K562 (cell line): ENCODE results near the gene GPR137C. TPM values are rescaled to one million over a fixed set of nuclear protein-coding genes. Genes with fewer than 3 reads are reported as not detected.

Experiments used
- ATAC-seq: fragments of 200-7000 bp; cut with Tn5 transposase; 3 replicates; pipeline ENCODE4 v1.9.1; 2020; ENCODE audit warnings: moderate library complexity
- BruUV-seq: library from RNA; stranded (reverse); fragments of 400-500 nt; replicated peaks from 2 replicates; lab custom pipeline; 2021; lab: Mats Ljungman, UMichigan
- CTCF ChIA-PET: fragments of 300-600 bp; formaldehyde crosslinking; extraction: SDS; loops from one replicate; lab custom pipeline; 2021; ENCODE audit warnings: low intra/inter-chr PET ratio; lab: Yijun Ruan, JAX
- POLR2A ChIA-PET: fragments of 300-600, 350-650 bp; sonication (Branson Sonifier 250); formaldehyde crosslinking; extraction: SDS; loops from one replicate; lab custom pipeline; 2021; ENCODE audit warnings: antibody characterized with exemption, inconsistent platforms; lab: Yijun Ruan, JAX
- DNase-seq, 4 experiments: peaks; one replicate each; pipeline versions ENCODE4 v3.0.0 to v3.0.0-alpha.2; 2011 to 2018; ENCODE audit warnings: low spot score in 3 of 4, mixed read lengths in 3 of 4; ENCODE audit errors: extremely low read depth in 1 of 4
- FAIRE-seq: peaks from 2 replicates; lab custom pipeline; 2011; peaks lifted over from hg19 to GRCh38; lab: Jason Lieb, UNC
- H2AFZ ChIP-seq: 2 replicates; pipeline ENCODE4 v1.6.0; 2011; ENCODE audit warnings: low read depth, low read length, control low read depth, inconsistent platforms
- H3K27ac ChIP-seq: fragments of 200-600 bp; 3 replicates; pipeline ENCODE4 v1.8.0; 2011; ENCODE audit warnings: low read depth, mild to moderate bottlenecking, control low read depth, inconsistent platforms, low read length, moderate library complexity, mixed read lengths; ENCODE audit errors: extremely low read depth
- H3K27me3 ChIP-seq, 2 experiments: fragments of 300-600 bp in 1 of 2; 2 replicates in 1 of 2; 3 replicates in 1 of 2; pipeline versions ENCODE4 v1.6.0 to v1.8.0; 2011; ENCODE audit warnings: inconsistent platforms in 2 of 2, low read length in 2 of 2, mild to moderate bottlenecking in 1 of 2, mixed read lengths in 1 of 2, moderate library complexity in 1 of 2; ENCODE audit not compliant: control insufficient read depth in 2 of 2, insufficient read depth in 2 of 2
- H3K36me3 ChIP-seq: fragments of 300-600 bp; 3 replicates; pipeline ENCODE4 v1.8.0; 2011; ENCODE audit warnings: mild to moderate bottlenecking, low read length, inconsistent platforms; ENCODE audit not compliant: control insufficient read depth, insufficient read depth
- H3K4me1 ChIP-seq, 2 experiments: fragments of 200-600 bp in 1 of 2; replicated peaks in 1 of 2; 2 replicates in 1 of 2; 3 replicates in 1 of 2; pipeline versions ENCODE4 v1.5.1 to v1.8.0; 2011; ENCODE audit warnings: inconsistent platforms in 2 of 2, low read length in 2 of 2, mild to moderate bottlenecking in 1 of 2, mixed read lengths in 1 of 2, moderate library complexity in 1 of 2; ENCODE audit not compliant: control insufficient read depth in 2 of 2, insufficient read depth in 2 of 2
- H3K4me2 ChIP-seq: 2 replicates; pipeline ENCODE4 v1.6.1; 2011; ENCODE audit warnings: low read length, control low read depth, inconsistent platforms, mixed read lengths; ENCODE audit not compliant: insufficient read depth
- H3K4me3 ChIP-seq: fragments of 200-600 bp; sonication (generic), shearing (Covaris generic); 2 replicates; pipeline ENCODE4 v1.5.1; 2016; ENCODE audit warnings: control low read depth, inconsistent platforms
- H3K79me2 ChIP-seq: fragments of 200-600 bp; 3 replicates; pipeline ENCODE4 v1.8.0; 2011; ENCODE audit warnings: low read length, inconsistent platforms; ENCODE audit not compliant: control insufficient read depth, insufficient read depth
- H3K9ac ChIP-seq, 2 experiments: 2 replicates each; pipeline versions ENCODE4 v1.6.0 to v1.6.1; 2011; ENCODE audit warnings: low read depth in 2 of 2, low read length in 2 of 2, control low read depth in 1 of 2, inconsistent platforms in 1 of 2, mild to moderate bottlenecking in 1 of 2, mixed read lengths in 1 of 2; ENCODE audit not compliant: insufficient read depth in 1 of 2
- H3K9me1 ChIP-seq: one replicate; pipeline ENCODE4 v1.6.0; 2011; ENCODE audit warnings: inconsistent platforms, mild to moderate bottlenecking, low read length, moderate library complexity; ENCODE audit not compliant: control insufficient read depth, insufficient read depth
- H3K9me3 ChIP-seq: replicated peaks from 2 replicates; pipeline ENCODE4 v1.5.1; 2011; ENCODE audit warnings: low read depth, low read length, inconsistent platforms; ENCODE audit not compliant: control insufficient read depth, insufficient read depth
- H4K20me1 ChIP-seq: replicated peaks from 2 replicates; pipeline ENCODE4 v1.6.1; 2011; ENCODE audit warnings: low read length, inconsistent platforms, mixed read lengths; ENCODE audit not compliant: control insufficient read depth, insufficient read depth
- ASH1L ChIP-seq: fragments of 450-650 bp; IDR thresholded peaks from 2 replicates; pipeline ENCODE4 v1.6.1; 2018; ENCODE audit warnings: borderline replicate concordance, mild to moderate bottlenecking, low read depth; ENCODE audit not compliant: partially characterized antibody
- CEBPG ChIP-seq, 3 experiments: fragments of 200-800 bp in 1 of 3; sonication (Bioruptor generic) in 1 of 3; sonication (generic) in 1 of 3; formaldehyde crosslinking in 1 of 3; IDR thresholded peaks in 2 of 3; conservative IDR thresholded peaks in 1 of 3; 2 replicates each; pipeline versions ENCODE4 v1.6.1 to v1.8.0; 2016 to 2022; ENCODE audit warnings: missing compliant biosample characterization in 2 of 3, missing genetic modification characterization in 2 of 3, mild to moderate bottlenecking in 1 of 3, missing genetic modification reagents in 1 of 3
- HOXB6 ChIP-seq: fragments of 250-450 bp; sonication (Bioruptor Pico); IDR thresholded peaks from 2 replicates; pipeline ENCODE4 v1.5.1; 2022; ENCODE audit warnings: mild to moderate bottlenecking, borderline replicate concordance
- PTBP1 ChIP-seq: fragments of 200-400 bp; formaldehyde crosslinking; IDR thresholded peaks from 2 replicates; pipeline ENCODE4 v1.6.1; 2017; ENCODE audit warnings: low read depth, low read length
- SNIP1 ChIP-seq: fragments of 450-650 bp; IDR thresholded peaks from 2 replicates; pipeline ENCODE4 v1.7.1; 2017; ENCODE audit warnings: low read depth, mild to moderate bottlenecking
- ZBTB11 ChIP-seq, 3 experiments: fragments of 200-800 bp in 1 of 3; fragments of 250-450 bp in 1 of 3; fragments of 450-650 bp in 1 of 3; sonication (Bioruptor Pico) in 1 of 3; sonication (Bioruptor generic) in 1 of 3; formaldehyde crosslinking in 1 of 3; IDR thresholded peaks; 2 replicates each; pipeline versions ENCODE4 v1.6.1 to v1.8.0; 2016 to 2022; ENCODE audit warnings: mild to moderate bottlenecking in 2 of 3, missing genetic modification characterization in 2 of 3, missing compliant biosample characterization in 1 of 3, moderate library complexity in 1 of 3
- ZNF316 ChIP-seq: fragments of 450-650 bp; IDR thresholded peaks from 2 replicates; pipeline ENCODE4 v1.6.1; 2016
- ZNF583 ChIP-seq: fragments of 250-450 bp; sonication (Bioruptor Pico); IDR thresholded peaks from 2 replicates; pipeline ENCODE4 v1.4.0; 2020
- WGBS: fragments of 100-300 bp; shearing (Covaris generic); methylation state at CpG from one replicate; pipeline ENCODE4 v1.1.6; 2016; ENCODE audit warnings: low coverage, mixed read lengths; ENCODE audit not compliant: insufficient coverage; ENCODE audit errors: missing lambda C conversion rate; 5-methylcytosine and 5-hydroxymethylcytosine counted together
- in situ Hi-C: fragments of 300-500 bp; cut with MboI; formaldehyde crosslinking; loops from 4 replicates; pipeline ENCODE4 v1.15.0; 2018; ENCODE audit warnings: inconsistent platforms, mixed read lengths
- intact Hi-C: fragments of 100-400 bp; cut with micrococcal nuclease; formaldehyde crosslinking; loops from 2 replicates; pipeline ENCODE4 v1.14.2; 2022
- polyA plus RNA-seq, 8 experiments: library from polyadenylated mRNA; depleted of rRNA in 4 of 8; stranded (reverse) in 5 of 8; unstranded in 3 of 8; fragments of >200 nt; fragmentation: Nextera tagmentation in 2 of 8; fragmentation: Illumina TruSeq in 1 of 8; extraction: Ambion mirVana in 2 of 8; extraction: Trizol in 1 of 8; gene quantifications; 2 replicates each; pipeline versions ENCODE4 v1.2.1 to v1.2.3, GENCODE V29; 2011 to 2014; ENCODE audit warnings: inconsistent platforms in 1 of 8, missing spikeins in 1 of 8
- total RNA-seq, 7 experiments: library from RNA; depleted of rRNA in 6 of 7; stranded (reverse); fragments of >200 nt in 6 of 7; fragmentation: Illumina TruSeq in 2 of 7; extraction: Trizol in 2 of 7; gene quantifications; 2 replicates each; pipeline versions ENCODE4 v1.2.1 to v1.2.3, GENCODE V29; 2011 to 2021; ENCODE audit warnings: low replicate concordance in 1 of 7
- TF ChIP-seq, protein P1 (sequence below): fragments of 450-650 bp; IDR thresholded peaks from 2 replicates; pipeline ENCODE4 v1.6.1; 2014; ENCODE audit warnings: low read depth, mild to moderate bottlenecking, moderate library complexity, borderline replicate concordance
- TF ChIP-seq, protein P2 (sequence below): fragments of 250-450 bp; sonication (Bioruptor Pico); IDR thresholded peaks from 2 replicates; pipeline ENCODE4 v1.8.0; 2022; ENCODE audit warnings: moderate library complexity, mild to moderate bottlenecking, inconsistent platforms
- TF ChIP-seq, protein P3 (sequence below): fragments of 250-450 bp; sonication (Bioruptor Pico); IDR thresholded peaks from 2 replicates; pipeline ENCODE4 v1.4.0; 2020; ENCODE audit warnings: mild to moderate bottlenecking, moderate library complexity, borderline replicate concordance

The GPR137C gene
- total and polyA plus RNA-seq, 9 of the 15 experiments (the other 6 are each of a cell fraction or from before 2014, with no cell fraction given), result 0.03 to 0.31 (median 0.06) TPM; not detected in 4

GRCh38 chr14:52522033-52522432, 30.6 kb upstream of the GPR137C start:
- DNase-seq (no peak), FAIRE-seq (no peak), ATAC-seq (no peak)
- BruUV-seq, result no TSS peak
- Histone ChIP-seq H2AFZ (no peak overlapping the region), H3K4me1 (no peaks in the 10 kb centered on the region), H3K4me3 (no peak overlapping the region), H3K36me3 (no peaks in the 10 kb centered on the region; the same call in 2 of the 3 replicates), H4K20me1 (no peaks in the 10 kb centered on the region), H3K27ac (no peak overlapping the region), H3K4me2 (no peak overlapping the region), H3K9ac (no peak overlapping the region), H3K27me3 (no peaks in the 10 kb centered on the region), H3K79me2 (no peaks in the 10 kb centered on the region), H3K9me3 (no peaks in the 10 kb centered on the region), H3K9me1 (no peaks in the 10 kb centered on the region)
- POLR2A ChIA-PET, result no interaction called here
- intact Hi-C loops, result no loop called here
- in situ Hi-C loops, result no loop called here
- TF ChIP-seq ZBTB11 (CRISPR knock-in tag; IDR thresholded peaks at IDR 0.05), result no peak
- no peak for TF ChIP-seq PTBP1
- TF ChIP-seq, protein P1, sequence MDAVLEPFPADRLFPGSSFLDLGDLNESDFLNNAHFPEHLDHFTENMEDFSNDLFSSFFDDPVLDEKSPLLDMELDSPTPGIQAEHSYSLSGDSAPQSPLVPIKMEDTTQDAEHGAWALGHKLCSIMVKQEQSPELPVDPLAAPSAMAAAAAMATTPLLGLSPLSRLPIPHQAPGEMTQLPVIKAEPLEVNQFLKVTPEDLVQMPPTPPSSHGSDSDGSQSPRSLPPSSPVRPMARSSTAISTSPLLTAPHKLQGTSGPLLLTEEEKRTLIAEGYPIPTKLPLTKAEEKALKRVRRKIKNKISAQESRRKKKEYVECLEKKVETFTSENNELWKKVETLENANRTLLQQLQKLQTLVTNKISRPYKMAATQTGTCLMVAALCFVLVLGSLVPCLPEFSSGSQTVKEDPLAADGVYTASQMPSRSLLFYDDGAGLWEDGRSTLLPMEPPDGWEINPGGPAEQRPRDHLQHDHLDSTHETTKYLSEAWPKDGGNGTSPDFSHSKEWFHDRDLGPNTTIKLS, result no peak
- TF ChIP-seq ZNF583 (CRISPR knock-in tag), result no peak
- TF ChIP-seq ZNF316, result no peak
- TF ChIP-seq, protein P2, sequence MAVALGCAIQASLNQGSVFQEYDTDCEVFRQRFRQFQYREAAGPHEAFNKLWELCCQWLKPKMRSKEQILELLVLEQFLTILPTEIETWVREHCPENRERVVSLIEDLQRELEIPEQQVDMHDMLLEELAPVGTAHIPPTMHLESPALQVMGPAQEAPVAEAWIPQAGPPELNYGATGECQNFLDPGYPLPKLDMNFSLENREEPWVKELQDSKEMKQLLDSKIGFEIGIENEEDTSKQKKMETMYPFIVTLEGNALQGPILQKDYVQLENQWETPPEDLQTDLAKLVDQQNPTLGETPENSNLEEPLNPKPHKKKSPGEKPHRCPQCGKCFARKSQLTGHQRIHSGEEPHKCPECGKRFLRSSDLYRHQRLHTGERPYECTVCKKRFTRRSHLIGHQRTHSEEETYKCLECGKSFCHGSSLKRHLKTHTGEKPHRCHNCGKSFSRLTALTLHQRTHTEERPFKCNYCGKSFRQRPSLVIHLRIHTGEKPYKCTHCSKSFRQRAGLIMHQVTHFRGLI (CRISPR knock-in tag), result no peak
- TF ChIP-seq SNIP1, result no peak
- no peak for TF ChIP-seq CEBPG (CRISPR knock-in tag; IDR thresholded peaks at IDR 0.05)
- no peak for TF ChIP-seq CEBPG (tag; conservative IDR thresholded peaks at IDR 0.05 in 1 of 2, IDR thresholded peaks at IDR 0.05 in 1 of 2)
- no peak for TF ChIP-seq ASH1L
- no peak for TF ChIP-seq HOXB6
- TF ChIP-seq, protein P3, sequence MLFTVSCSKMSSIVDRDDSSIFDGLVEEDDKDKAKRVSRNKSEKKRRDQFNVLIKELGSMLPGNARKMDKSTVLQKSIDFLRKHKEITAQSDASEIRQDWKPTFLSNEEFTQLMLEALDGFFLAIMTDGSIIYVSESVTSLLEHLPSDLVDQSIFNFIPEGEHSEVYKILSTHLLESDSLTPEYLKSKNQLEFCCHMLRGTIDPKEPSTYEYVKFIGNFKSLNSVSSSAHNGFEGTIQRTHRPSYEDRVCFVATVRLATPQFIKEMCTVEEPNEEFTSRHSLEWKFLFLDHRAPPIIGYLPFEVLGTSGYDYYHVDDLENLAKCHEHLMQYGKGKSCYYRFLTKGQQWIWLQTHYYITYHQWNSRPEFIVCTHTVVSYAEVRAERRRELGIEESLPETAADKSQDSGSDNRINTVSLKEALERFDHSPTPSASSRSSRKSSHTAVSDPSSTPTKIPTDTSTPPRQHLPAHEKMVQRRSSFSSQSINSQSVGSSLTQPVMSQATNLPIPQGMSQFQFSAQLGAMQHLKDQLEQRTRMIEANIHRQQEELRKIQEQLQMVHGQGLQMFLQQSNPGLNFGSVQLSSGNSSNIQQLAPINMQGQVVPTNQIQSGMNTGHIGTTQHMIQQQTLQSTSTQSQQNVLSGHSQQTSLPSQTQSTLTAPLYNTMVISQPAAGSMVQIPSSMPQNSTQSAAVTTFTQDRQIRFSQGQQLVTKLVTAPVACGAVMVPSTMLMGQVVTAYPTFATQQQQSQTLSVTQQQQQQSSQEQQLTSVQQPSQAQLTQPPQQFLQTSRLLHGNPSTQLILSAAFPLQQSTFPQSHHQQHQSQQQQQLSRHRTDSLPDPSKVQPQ, result no peak
- CTCF ChIA-PET, result no interaction called here
- WGBS, result 17% methylated on average over 1 of the region's 1 CpG
